CD4-positive, CD25-positive, alpha-beta regulatory T cell (primary cell): Measurements from ENCODE around the gene MMD. TPM values are rescaled to one million over a fixed set of nuclear protein-coding genes. Genes with fewer than 3 reads are reported as not detected.
"Not testable (repeated sequence)": the region's sequence is repeated elsewhere in the genome, so short reads cannot be mapped to it uniquely, and the experiment has no call there.

Experiments used
- ATAC-seq, 2 donors: fragments of 150-1000 bp; cut with Tn5 transposase; one replicate each; pipeline ENCODE4 v1.10.0; 2021; ENCODE audit warnings: low read depth in 2 of 2, moderate number of reproducible peaks in 2 of 2, moderate library complexity in 1 of 2
- DNase-seq, 3 donors: peaks; one replicate each; pipeline versions ENCODE4 v3.0.0 to v3.0.0-alpha.2; 2012 to 2022; ENCODE audit warnings: mixed read lengths in 1 of 3
- H3K27ac ChIP-seq: one replicate; pipeline ENCODE4 v1.7.0; 2013; ENCODE audit warnings: mild to moderate bottlenecking, low read length; ENCODE audit not compliant: insufficient read depth, poor library complexity, severe bottlenecking
- H3K27me3 ChIP-seq: one replicate; pipeline ENCODE4 v1.7.0; 2013; ENCODE audit warnings: low read length; ENCODE audit not compliant: control insufficient read depth, insufficient read depth
- H3K36me3 ChIP-seq: one replicate; pipeline ENCODE4 v1.7.0; 2013; ENCODE audit warnings: mild to moderate bottlenecking, low read length, moderate library complexity; ENCODE audit not compliant: control insufficient read depth, insufficient read depth
- H3K4me1 ChIP-seq: 2 replicates; pipeline ENCODE4 v1.7.0; 2013; ENCODE audit warnings: mild to moderate bottlenecking, low read length; ENCODE audit not compliant: insufficient read depth, control insufficient read depth, poor library complexity, severe bottlenecking
- H3K4me3 ChIP-seq: one replicate; pipeline ENCODE4 v1.7.0; 2013; ENCODE audit warnings: low read depth, mild to moderate bottlenecking, low read length, moderate library complexity
- H3K9me3 ChIP-seq, 2 experiments: 1 replicate in 1 of 2; 2 replicates in 1 of 2; pipeline ENCODE4 v1.7.0; 2013; ENCODE audit warnings: low read length in 2 of 2, mild to moderate bottlenecking in 1 of 2, moderate library complexity in 1 of 2; ENCODE audit not compliant: control insufficient read depth in 2 of 2
- H3K27ac Mint-ChIP-seq, 3 donors: one replicate each; pipeline ENCODE4 v1.8.0; 2020 to 2022; ENCODE audit warnings: mild to moderate bottlenecking in 3 of 3, mixed read lengths in 3 of 3, moderate library complexity in 2 of 3
- H3K27me3 Mint-ChIP-seq: one replicate; pipeline ENCODE4 v1.8.0; 2022; ENCODE audit warnings: mild to moderate bottlenecking, mixed read lengths
- H3K36me3 Mint-ChIP-seq: one replicate; pipeline ENCODE4 v1.8.0; 2020; ENCODE audit warnings: mixed read lengths
- H3K4me1 Mint-ChIP-seq, 4 donors: one replicate each; pipeline ENCODE4 v1.8.0; 2020 to 2022; ENCODE audit warnings: mixed read lengths in 4 of 4, mild to moderate bottlenecking in 1 of 4
- H3K4me3 Mint-ChIP-seq, 4 donors: one replicate each; pipeline ENCODE4 v1.8.0; 2020 to 2022; ENCODE audit warnings: mild to moderate bottlenecking in 4 of 4, mixed read lengths in 4 of 4, moderate library complexity in 3 of 4
- H3K9me3 Mint-ChIP-seq, 7 donors: one replicate each; pipeline ENCODE4 v1.8.0; 2020 to 2022; ENCODE audit warnings: mixed read lengths in 7 of 7, mild to moderate bottlenecking in 3 of 7, moderate library complexity in 2 of 7
- polyA plus RNA-seq, 4 donors: library from polyadenylated mRNA; unstranded; fragments of 300-500 nt; fragmentation: Illumina TruSeq; gene quantifications; one replicate each; pipeline ENCODE4 v1.2.3, GENCODE V29; 2021
- total RNA-seq: library from RNA; stranded (reverse); gene quantifications from one replicate; pipeline ENCODE4 v1.2.3, GENCODE V29; 2022

Gene MMD
- total and polyA plus RNA-seq, 5 donors from 2014 or later, result 10.1 to 17.8 (median 12.0) TPM

GRCh38 chr17:55450232-55450825, 28.7 kb upstream of the MMD start:
- no peaks in the 10 kb centered on the region for H3K36me3 ChIP-seq
- ATAC-seq (no peak), DNase-seq (no peak)
- Mint-ChIP-seq H3K27ac (no peak overlapping the region), H3K27me3 (peaks cover 5% of the 10 kb centered on the region), H3K36me3 (no peaks in the 10 kb centered on the region), H3K4me3 (no peak overlapping the region), H3K4me1 (no peaks in the 10 kb centered on the region), H3K9me3 (no peaks in the 10 kb centered on the region)
- H3K27ac ChIP-seq, result no peak overlapping the region
- H3K27me3 ChIP-seq, result peaks cover 5% of the 10 kb centered on the region
- no peak overlapping the region for H3K4me3 ChIP-seq
- H3K9me3 ChIP-seq, result no peaks in the 10 kb centered on the region
- H3K4me1 ChIP-seq, result no peaks in the 10 kb centered on the region

- Mint-ChIP-seq H3K4me1 (no peaks in the 10 kb centered on the region), H3K36me3 (no peaks in the 10 kb centered on the region), H3K27me3 (peaks cover 4% of the 10 kb centered on the region), H3K4me3 (no peak overlapping the region), H3K27ac (no peak overlapping the region), H3K9me3 (no peaks in the 10 kb centered on the region)
- Histone ChIP-seq H3K4me1 (no peaks in the 10 kb centered on the region), H3K4me3 (no peak overlapping the region), H3K9me3 (no peaks in the 10 kb centered on the region), H3K36me3 (no peaks in the 10 kb centered on the region), H3K27me3 (peaks cover 3% of the 10 kb centered on the region), H3K27ac (no peak overlapping the region)
- no peak for DNase-seq
- ATAC-seq, result no peak
Measured at GRCh38 chr17:55448681-55449080, 27.0 kb upstream of the MMD start.

GRCh38 chr17:55446581-55447205, 25.1 kb upstream of the MMD start:
- no peak for DNase-seq
- H3K4me3 Mint-ChIP-seq, result no peak overlapping the region
- H3K9me3 Mint-ChIP-seq, result no peaks in the 10 kb centered on the region
- H3K4me3 ChIP-seq, result no peak overlapping the region
- no peak overlapping the region for H3K27ac ChIP-seq
- H3K4me1 ChIP-seq, result no peaks in the 10 kb centered on the region
- H3K36me3 Mint-ChIP-seq, result no peaks in the 10 kb centered on the region
- peaks cover 3% of the 10 kb centered on the region for H3K27me3 ChIP-seq
- no peaks in the 10 kb centered on the region for H3K9me3 ChIP-seq
- H3K27ac Mint-ChIP-seq, result no peak overlapping the region
- ATAC-seq, result no peak
- H3K4me1 Mint-ChIP-seq, result no peaks in the 10 kb centered on the region
- H3K36me3 ChIP-seq, result no peaks in the 10 kb centered on the region
- H3K27me3 Mint-ChIP-seq, result peaks cover 4% of the 10 kb centered on the region

- H3K27me3 ChIP-seq, H3K27ac Mint-ChIP-seq, H3K36me3 Mint-ChIP-seq, H3K4me3 ChIP-seq, H3K4me1 ChIP-seq, H3K9me3 ChIP-seq, H3K36me3 ChIP-seq, H3K4me1 Mint-ChIP-seq, H3K27ac ChIP-seq, H3K9me3 Mint-ChIP-seq, H3K27me3 Mint-ChIP-seq, ATAC-seq, DNase-seq, H3K4me3 Mint-ChIP-seq: not testable (repeated sequence)
Measured at GRCh38 chr17:55446004-55446403, 24.4 kb upstream of the MMD start.

DNA sequence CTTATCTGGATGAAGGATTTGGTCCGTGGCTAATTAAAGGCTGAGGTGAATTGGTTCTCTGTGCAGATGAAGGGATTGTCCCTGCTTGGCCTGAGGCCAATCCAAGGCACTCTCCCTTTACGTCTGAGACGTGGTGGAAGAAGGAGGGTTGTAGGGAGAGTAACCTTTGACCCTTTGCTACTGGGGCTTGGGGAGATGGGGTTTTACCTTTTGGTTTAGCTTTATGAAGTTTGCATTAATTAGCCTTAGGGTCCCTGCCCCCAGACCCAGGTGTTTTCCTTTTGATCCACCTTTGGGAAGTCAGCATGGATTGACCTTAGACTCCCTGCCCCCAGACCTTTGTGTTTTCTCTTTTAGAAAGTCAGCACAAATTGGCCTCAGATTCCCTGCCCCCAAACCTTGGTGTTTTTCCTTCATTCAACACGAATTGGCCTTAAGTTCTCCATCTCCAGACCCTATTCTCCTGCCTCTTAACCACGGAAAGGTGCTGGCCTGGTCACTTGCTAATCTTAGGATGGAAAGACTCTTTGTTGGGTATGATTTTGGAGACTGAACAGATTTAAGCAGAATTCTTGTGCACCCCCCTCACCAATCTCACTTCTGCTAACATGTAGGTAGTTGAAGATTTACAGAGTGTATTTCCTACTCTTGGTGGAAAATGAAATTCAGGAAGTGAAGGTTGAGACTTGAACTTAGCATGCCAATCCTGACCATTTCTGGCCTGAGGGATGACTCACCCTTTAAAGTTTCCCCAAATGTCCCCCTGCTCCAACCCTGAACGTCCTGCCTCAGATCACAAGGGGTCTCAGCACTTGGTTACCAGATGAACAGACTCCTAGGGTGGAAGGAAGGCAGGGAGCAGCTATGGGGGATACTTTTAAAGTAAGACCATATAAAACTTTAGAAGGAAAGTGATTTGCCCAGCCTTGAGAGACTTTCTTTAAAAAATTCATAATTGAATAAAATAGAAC, 23.1 kb upstream of the MMD start:
- H3K4me1 Mint-ChIP-seq, result no peaks in the 10 kb centered on the region
- no peak overlapping the region for H3K4me3 Mint-ChIP-seq
- H3K4me1 ChIP-seq, result no peaks in the 10 kb centered on the region
- no peak overlapping the region for H3K27ac Mint-ChIP-seq
- peaks cover 4% of the 10 kb centered on the region for H3K27me3 Mint-ChIP-seq
- DNase-seq, result no peak
- ATAC-seq, result no peak
- no peaks in the 10 kb centered on the region for H3K36me3 ChIP-seq
- H3K9me3 Mint-ChIP-seq, result no peaks in the 10 kb centered on the region
- H3K27me3 ChIP-seq, result peaks cover 3% of the 10 kb centered on the region
- H3K27ac ChIP-seq, result no peak overlapping the region
- H3K9me3 ChIP-seq, result no peaks in the 10 kb centered on the region
- H3K36me3 Mint-ChIP-seq, result no peaks in the 10 kb centered on the region
- no peak overlapping the region for H3K4me3 ChIP-seq

DNA sequence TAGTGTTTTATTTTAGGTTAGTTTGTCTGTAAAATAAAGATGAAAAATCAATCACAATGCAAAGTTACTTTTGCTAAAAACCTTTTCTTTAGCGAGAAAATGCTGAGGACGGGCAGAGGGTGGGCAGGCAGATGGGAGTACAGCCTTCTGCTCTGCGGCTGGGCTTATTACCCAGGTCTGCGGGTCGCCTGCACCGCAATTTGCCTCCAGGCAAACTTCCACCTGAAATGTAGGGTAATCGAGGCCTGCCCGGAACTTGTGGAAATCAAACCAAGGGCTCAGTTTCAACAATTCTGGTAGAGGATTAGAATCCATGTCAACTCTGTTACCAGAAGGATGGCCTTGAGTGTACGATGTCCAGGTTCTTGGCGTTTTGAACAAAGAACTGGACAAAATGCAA, 22.3 kb upstream of the MMD start:
- H3K9me3 ChIP-seq, result no peaks in the 10 kb centered on the region
- Mint-ChIP-seq H3K4me3 (no peak overlapping the region), H3K27ac (no peak overlapping the region), H3K27me3 (no peaks in the 10 kb centered on the region), H3K36me3 (no peaks in the 10 kb centered on the region), H3K4me1 (no peaks in the 10 kb centered on the region), H3K9me3 (no peaks in the 10 kb centered on the region)
- H3K4me3 ChIP-seq, result no peak overlapping the region
- H3K36me3 ChIP-seq, result no peaks in the 10 kb centered on the region
- peaks cover 3% of the 10 kb centered on the region for H3K27me3 ChIP-seq
- H3K27ac ChIP-seq, result no peak overlapping the region
- DNase-seq (no peak), ATAC-seq (no peak)
- no peaks in the 10 kb centered on the region for H3K4me1 ChIP-seq

GRCh38 chr17:55442953-55443683, 21.5 kb upstream of the MMD start:
- no peak overlapping the region for H3K27ac Mint-ChIP-seq
- no peaks in the 10 kb centered on the region for H3K36me3 ChIP-seq
- H3K9me3 Mint-ChIP-seq, result peaks cover 0 to 1% (median 0%) of the 10 kb centered on the region in 7 donors
- H3K36me3 Mint-ChIP-seq, result no peaks in the 10 kb centered on the region
- H3K9me3 ChIP-seq, result no peaks in the 10 kb centered on the region
- ATAC-seq, result no peak
- no peaks in the 10 kb centered on the region for H3K4me1 Mint-ChIP-seq
- H3K27me3 Mint-ChIP-seq, result peaks cover 3% of the 10 kb centered on the region
- H3K4me3 Mint-ChIP-seq, result no peak overlapping the region
- peaks cover 3% of the 10 kb centered on the region for H3K27me3 ChIP-seq
- no peak for DNase-seq
- H3K27ac ChIP-seq, result no peak overlapping the region
- no peak overlapping the region for H3K4me3 ChIP-seq
- no peaks in the 10 kb centered on the region for H3K4me1 ChIP-seq
